Measurements from ENCODE around the gene MSRB2. TPM values are rescaled to one million over a fixed set of nuclear protein-coding genes. Genes with fewer than 3 reads are reported as not detected.

The MSRB2 gene
- 10 to 100 TPM in 2 of 4 donors, 1 to 10 TPM in 2; 4.7 to 13.4 (median 9.4) TPM for total RNA-seq

- WGBS, result 0% methylated on average over 42 of the region's 50 CpGs
Measured at GRCh38 chr10:23095404-23095965, at the start of gene MSRB2. Gene MSRB2, plus strand, starts transcription at chr10:23095579. Its CDS starts 30 bp downstream, at chr10:23095609.

GRCh38 chr10:23046027-23046426 lies 49.4 kb upstream of the MSRB2 start:
- no peaks in the 10 kb centered on the region for H3K4me1 ChIP-seq
- WGBS, result 63% methylated on average over 4 of the region's 4 CpGs

More at GRCh38 chr10:23095404-23095965, at the start of gene MSRB2:
- Histone ChIP-seq H3K27me3 (no peaks in the 10 kb centered on the region), H3K4me1 (peaks cover 27% of the 10 kb centered on the region), H3K4me3 (peak within 1 kb of the TSS; percentile 93), H3K27ac (peak within 1 kb of the TSS; percentile 97), H3K36me3 (no peaks in the 10 kb centered on the region), H3K9me3 (no peaks in the 10 kb centered on the region)
- TF ChIP-seq POLR2A (IDR thresholded peaks at IDR 0.05) (peak; percentile 86), EP300 (IDR thresholded peaks at IDR 0.05) (no peak), CTCF (IDR thresholded peaks at IDR 0.05) (no peak), POLR2AphosphoS5 (IDR thresholded peaks at IDR 0.05) (peak in 1 of 3 donors; percentile 17)
- DNase-seq (ENCODE audit: low spot score in 2 of 2), result peak; percentile 96

GRCh38 chr10:23047201-23048050 lies 48.0 kb upstream of the MSRB2 start:
- 58% methylated on average over 9 of the region's 9 CpGs for WGBS
- H3K4me1 ChIP-seq, result no peaks in the 10 kb centered on the region
- no peaks in the 10 kb centered on the region for H3K9me3 ChIP-seq
- no peak overlapping the region for H3K27ac ChIP-seq
- H3K36me3 ChIP-seq, result no peaks in the 10 kb centered on the region
- TF ChIP-seq POLR2AphosphoS5 (IDR thresholded peaks at IDR 0.05), result no peak
- TF ChIP-seq EP300 (IDR thresholded peaks at IDR 0.05), result no peak
- no peak for TF ChIP-seq POLR2A (IDR thresholded peaks at IDR 0.05)
- TF ChIP-seq CTCF (IDR thresholded peaks at IDR 0.05), result no peak
- no peak overlapping the region for H3K4me3 ChIP-seq
- DNase-seq (ENCODE audit: low spot score in 2 of 2), result no peak
- no peaks in the 10 kb centered on the region for H3K27me3 ChIP-seq

More at GRCh38 chr10:23046027-23046426, 49.4 kb upstream of the MSRB2 start:
- TF ChIP-seq POLR2AphosphoS5 (IDR thresholded peaks at IDR 0.05) (no peak), EP300 (IDR thresholded peaks at IDR 0.05) (no peak), CTCF (IDR thresholded peaks at IDR 0.05) (no peak), POLR2A (IDR thresholded peaks at IDR 0.05) (no peak)
- H3K27me3 ChIP-seq, result no peaks in the 10 kb centered on the region
- no peak for DNase-seq (ENCODE audit: low spot score in 2 of 2)
- H3K9me3 ChIP-seq, result no peaks in the 10 kb centered on the region
- no peak overlapping the region for H3K27ac ChIP-seq
- no peaks in the 10 kb centered on the region for H3K36me3 ChIP-seq
- H3K4me3 ChIP-seq, result no peak overlapping the region

- Histone ChIP-seq H3K36me3 (no peaks in the 10 kb centered on the region), H3K27me3 (no peaks in the 10 kb centered on the region), H3K27ac (no peak overlapping the region), H3K4me1 (peaks cover 3% of the 10 kb centered on the region), H3K9me3 (no peaks in the 10 kb centered on the region), H3K4me3 (no peak overlapping the region)
- DNase-seq (ENCODE audit: low spot score in 2 of 2), result no peak
- whole genome bisulfite sequencing, result 95% methylated on average over 4 of the region's 4 CpGs
- TF ChIP-seq POLR2A (IDR thresholded peaks at IDR 0.05) (no peak), EP300 (IDR thresholded peaks at IDR 0.05) (no peak), POLR2AphosphoS5 (IDR thresholded peaks at IDR 0.05) (no peak), CTCF (IDR thresholded peaks at IDR 0.05) (no peak)
Measured at GRCh38 chr10:23048191-23048590, 47.2 kb upstream of the MSRB2 start.

- Histone ChIP-seq H3K27ac (no peak overlapping the region), H3K4me3 (no peak overlapping the region), H3K27me3 (peaks cover 4% of the 10 kb centered on the region), H3K9me3 (no peaks in the 10 kb centered on the region), H3K36me3 (no peaks in the 10 kb centered on the region), H3K4me1 (peaks cover 3% of the 10 kb centered on the region)
- WGBS, result 93% methylated on average over 3 of the region's 3 CpGs
- no peak for TF ChIP-seq CTCF (IDR thresholded peaks at IDR 0.05)
- TF ChIP-seq POLR2AphosphoS5 (IDR thresholded peaks at IDR 0.05), result no peak
- TF ChIP-seq EP300 (IDR thresholded peaks at IDR 0.05), result no peak
- no peak for DNase-seq (ENCODE audit: low spot score in 2 of 2)
Measured at GRCh38 chr10:23051278-23051677, 44.1 kb upstream of the MSRB2 start.

Measured in suprapubic skin (tissue), 4 donors.